Lung (tissue), 12 donors: ENCODE data around the gene SMYD4. TPM values are rescaled to one million over a fixed set of nuclear protein-coding genes. Genes with fewer than 3 reads are reported as not detected.

Experiments used
- ATAC-seq: fragments of 200-7000 bp; cut with Tn5 transposase; one replicate; pipeline ENCODE4 v1.9.1; 2020; ENCODE audit warnings: moderate number of reproducible peaks; ENCODE audit not compliant: insufficient read depth, low FRiP score
- DNase-seq, 3 donors: peaks; one replicate each; pipeline ENCODE4 v3.0.0-alpha.2; 2013 to 2017
- H3K27ac ChIP-seq, 2 donors: one replicate each; pipeline ENCODE4 v1.5.1; 2013; ENCODE audit warnings: mild to moderate bottlenecking in 2 of 2, moderate library complexity in 2 of 2, control low read depth in 1 of 2, inconsistent platforms in 1 of 2, low read depth in 1 of 2, low read length in 1 of 2
- H3K27me3 ChIP-seq, 3 donors: one replicate each; pipeline ENCODE4 v1.5.1; 2013; ENCODE audit warnings: low read length in 2 of 3; ENCODE audit not compliant: control insufficient read depth in 3 of 3, insufficient read depth in 3 of 3
- H3K36me3 ChIP-seq, 4 donors: one replicate each; pipeline ENCODE4 v1.5.1; 2013; ENCODE audit warnings: low read length in 4 of 4, mild to moderate bottlenecking in 1 of 4, moderate library complexity in 1 of 4; ENCODE audit not compliant: control insufficient read depth in 4 of 4, insufficient read depth in 4 of 4
- H3K4me1 ChIP-seq, 5 donors: one replicate each; pipeline ENCODE4 v1.5.1; 2013; ENCODE audit warnings: low read length in 5 of 5, mild to moderate bottlenecking in 2 of 5, moderate library complexity in 1 of 5; ENCODE audit not compliant: control insufficient read depth in 5 of 5, insufficient read depth in 5 of 5
- H3K4me3 ChIP-seq: one replicate; pipeline ENCODE4 v1.5.1; 2013; ENCODE audit warnings: mild to moderate bottlenecking, control low read depth, moderate library complexity
- H3K9ac ChIP-seq, 2 donors: one replicate each; pipeline ENCODE4 v1.5.1; 2013; ENCODE audit warnings: low read length in 2 of 2, control low read depth in 1 of 2; ENCODE audit not compliant: insufficient read depth in 1 of 2
- H3K9me3 ChIP-seq, 4 donors: one replicate each; pipeline ENCODE4 v1.5.1; 2013; ENCODE audit warnings: low read length in 3 of 4, mild to moderate bottlenecking in 1 of 4, moderate library complexity in 1 of 4; ENCODE audit not compliant: control insufficient read depth in 4 of 4, insufficient read depth in 3 of 4
- CTCF ChIP-seq: IDR thresholded peaks from 2 replicates; pipeline ENCODE4 v1.5.1; 2012; ENCODE audit warnings: mild to moderate bottlenecking; ENCODE audit errors: control extremely low read depth, extremely low read depth
- WGBS, 2 donors: extraction: QIAGEN DNeasy Blood & Tissue Kit; methylation state at CpG; one replicate each; pipeline ENCODE4 v1.1.7; 2013; 5-methylcytosine and 5-hydroxymethylcytosine counted together
- polyA plus RNA-seq, 2 donors: library from polyadenylated mRNA; stranded (reverse); fragments of 200-250 nt; gene quantifications; one replicate each; pipeline ENCODE4 v1.2.1, GENCODE V29; 2013
- total RNA-seq, 2 donors: library from RNA; depleted of rRNA in 1 of 2; stranded (reverse); fragments of >200 nt in 1 of 2; gene quantifications; one replicate each; pipeline ENCODE4 v1.2.1, GENCODE V29; 2014 to 2021
- donor health status: control.
- donor health status: control.
- donor health status: Bipolar disorder and iron deficiency.
- donor health status: healthy.
- donor health status: DM: yes; HTN: yes; CAD: no.

The SMYD4 gene
- total and polyA plus RNA-seq, 4 donors: 7.5 to 18.2 (median 11.2) TPM

GRCh38 chr17:1783271-1783670, 46.4 kb downstream of the SMYD4 start:
- peak overlapping the region in 1 of 2 donors; percentile 80 for H3K9ac ChIP-seq

GRCh38 chr17:1782171-1782567, 47.5 kb downstream of the SMYD4 start:
- H3K9ac ChIP-seq: no peak overlapping the region
- H3K27me3 ChIP-seq: no peaks in the 10 kb centered on the region
- H3K27ac ChIP-seq: peak overlapping the region; percentile 61 to 100
- TF ChIP-seq CTCF: no peak
- H3K36me3 ChIP-seq: peaks cover 3 to 34% (median 10%) of the 10 kb centered on the region in 4 donors
- peaks cover 5 to 25% (median 21%) of the 10 kb centered on the region in 5 donors for H3K4me1 ChIP-seq
- ATAC-seq: no peak
- no peaks in the 10 kb centered on the region for H3K9me3 ChIP-seq
- H3K4me3 ChIP-seq: no peak overlapping the region
- no peak for DNase-seq
- WGBS, 2 donors: 50 to 73% methylated on average over 6 of the region's 6 CpGs

More at GRCh38 chr17:1783271-1783670, 46.4 kb downstream of the SMYD4 start:
- ATAC-seq: no peak
- peaks cover 5 to 26% (median 21%) of the 10 kb centered on the region in 5 donors for H3K4me1 ChIP-seq
- peaks cover 0 to 32% (median 10%) of the 10 kb centered on the region in 4 donors for H3K36me3 ChIP-seq
- DNase-seq: no peak
- TF ChIP-seq CTCF: no peak
- H3K4me3 ChIP-seq: peak overlapping the region; percentile 10
- H3K9me3 ChIP-seq: no peaks in the 10 kb centered on the region
- 54 to 60% methylated on average over 19 of the region's 19 CpGs for WGBS, 2 donors
- peak overlapping the region; percentile 90 to 100 for H3K27ac ChIP-seq
- H3K27me3 ChIP-seq: no peaks in the 10 kb centered on the region

GRCh38 chr17:1779571-1780131, 50.1 kb downstream of the SMYD4 start:
- H3K4me3 ChIP-seq: no peak overlapping the region
- DNase-seq (peak; percentile 86 to 94 (median 92)), ATAC-seq (no peak)
- H3K9ac ChIP-seq: peak overlapping the region in 1 of 2 donors; percentile 64
- peaks cover 4 to 27% (median 18%) of the 10 kb centered on the region in 5 donors for H3K4me1 ChIP-seq
- TF ChIP-seq CTCF: no peak
- 33 to 39% methylated on average over 8 of the region's 8 CpGs for WGBS, 2 donors
- H3K27me3 ChIP-seq: no peaks in the 10 kb centered on the region
- peak overlapping the region; percentile 54 to 90 for H3K27ac ChIP-seq
- H3K36me3 ChIP-seq: peaks cover 4 to 29% (median 12%) of the 10 kb centered on the region in 4 donors
- no peaks in the 10 kb centered on the region for H3K9me3 ChIP-seq
